HepG2 (cell line): Measurements from ENCODE around the gene THSD4. TPM values are rescaled to one million over a fixed set of nuclear protein-coding genes. Genes with fewer than 3 reads are reported as not detected.

Source experiments
- AGO2 ChIP-seq: fragments of 200-400 bp; formaldehyde crosslinking; optimal IDR thresholded peaks from 2 replicates; pipeline ENCODE3; 2017; ENCODE audit warnings: mild to moderate bottlenecking, low read depth, low read length, moderate library complexity
- CCDC6 ChIP-seq: sonication (generic); formaldehyde crosslinking; IDR thresholded peaks from 2 replicates; pipeline ENCODE4 v1.8.1; 2022; ENCODE audit warnings: mild to moderate bottlenecking, missing genetic modification reagents, moderate library complexity
- CREBL2 ChIP-seq: sonication (generic); formaldehyde crosslinking; IDR thresholded peaks from 2 replicates; pipeline ENCODE4 v1.8.1; 2023; ENCODE audit warnings: missing genetic modification reagents, mild to moderate bottlenecking, borderline replicate concordance
- DRAP1 ChIP-seq: IDR thresholded peaks from 2 replicates; pipeline ENCODE4 v1.6.1; 2016; ENCODE audit warnings: missing genetic modification reagents, missing compliant biosample characterization
- HNRNPK ChIP-seq: fragments of 200-400 bp; formaldehyde crosslinking; IDR thresholded peaks from 2 replicates; pipeline ENCODE4 v1.6.1; 2018; ENCODE audit warnings: low read length, low read depth, moderate library complexity, mild to moderate bottlenecking; ENCODE audit not compliant: poor library complexity, severe bottlenecking
- HOMEZ ChIP-seq: IDR thresholded peaks from 2 replicates; pipeline ENCODE4 v1.6.1; 2016; ENCODE audit warnings: low read depth
- KDM5A ChIP-seq: fragments of 200-600 bp; sonication (generic); IDR thresholded peaks from 2 replicates; pipeline ENCODE4 v1.7.0; 2018; ENCODE audit warnings: antibody characterized with exemption, mild to moderate bottlenecking, low read length, borderline replicate concordance
- MEIS2 ChIP-seq: sonication (generic); formaldehyde crosslinking; IDR thresholded peaks from 2 replicates; pipeline ENCODE4 v1.9.0; 2021; ENCODE audit warnings: mild to moderate bottlenecking, missing genetic modification reagents
- PHF5A ChIP-seq: IDR thresholded peaks from one replicate; pipeline ENCODE4 v1.6.1; 2018; ENCODE audit warnings: low read depth, missing genetic modification reagents; ENCODE audit not compliant: unreplicated experiment
- POLR2G ChIP-seq: fragments of 200-400 bp; formaldehyde crosslinking; IDR thresholded peaks from 2 replicates; pipeline ENCODE4 v1.6.1; 2018; ENCODE audit warnings: mild to moderate bottlenecking, low read depth, low read length, moderate library complexity
- SOX6 ChIP-seq, 2 experiments: fragments of 450-650 bp in 1 of 2; sonication (generic) in 1 of 2; formaldehyde crosslinking in 1 of 2; IDR thresholded peaks; 2 replicates each; pipeline versions ENCODE4 v1.4.0 to v1.6.1; 2017 to 2020; ENCODE audit warnings: antibody characterized with exemption in 1 of 2, mild to moderate bottlenecking in 1 of 2, missing genetic modification reagents in 1 of 2
- TEF ChIP-seq: sonication (generic); formaldehyde crosslinking; IDR thresholded peaks from 2 replicates; pipeline ENCODE4 v1.5.0; 2020; ENCODE audit warnings: missing genetic modification reagents
- TFAP4 ChIP-seq: sonication (generic); IDR thresholded peaks from 2 replicates; pipeline ENCODE4 v1.6.1; 2016; ENCODE audit warnings: low read depth, borderline replicate concordance
- ZBTB42 ChIP-seq: sonication (generic); formaldehyde crosslinking; IDR thresholded peaks from 2 replicates; pipeline ENCODE4 v1.5.0; 2020; ENCODE audit warnings: mild to moderate bottlenecking, missing genetic modification reagents
- ZBTB43 ChIP-seq: sonication (generic); formaldehyde crosslinking; conservative IDR thresholded peaks from 2 replicates; pipeline ENCODE4 v1.4.0; 2020; ENCODE audit warnings: missing genetic modification reagents
- ZBTB44 ChIP-seq: sonication (generic); formaldehyde crosslinking; IDR thresholded peaks from 2 replicates; pipeline ENCODE4 v1.4.0; 2020; ENCODE audit warnings: missing genetic modification reagents
- ZMAT3 ChIP-seq: sonication (generic); formaldehyde crosslinking; conservative IDR thresholded peaks from 2 replicates; pipeline ENCODE4 v1.7.0; 2021; ENCODE audit warnings: missing genetic modification reagents
- ZNF552 ChIP-seq: sonication (generic); formaldehyde crosslinking; IDR thresholded peaks from 2 replicates; pipeline ENCODE4 v1.9.0; 2022; ENCODE audit warnings: missing genetic modification reagents, mild to moderate bottlenecking, borderline replicate concordance
- ZNF576 ChIP-seq: sonication (generic); formaldehyde crosslinking; IDR thresholded peaks from 2 replicates; pipeline ENCODE4 v1.4.0; 2020; ENCODE audit warnings: mild to moderate bottlenecking, missing genetic modification reagents
- ZNF780A ChIP-seq: sonication (generic); formaldehyde crosslinking; IDR thresholded peaks from 2 replicates; pipeline ENCODE4 v1.8.0; 2022; ENCODE audit warnings: mild to moderate bottlenecking, missing genetic modification reagents, moderate library complexity
- ZNF839 ChIP-seq: sonication (generic); formaldehyde crosslinking; IDR thresholded peaks from 2 replicates; pipeline ENCODE4 v1.4.0; 2020; ENCODE audit warnings: missing genetic modification reagents, mild to moderate bottlenecking, borderline replicate concordance
- polyA plus RNA-seq, 8 experiments: library from polyadenylated mRNA; depleted of rRNA in 3 of 8; stranded (reverse) in 7 of 8; unstranded in 1 of 8; fragments of >200 nt; fragmentation: Illumina TruSeq in 4 of 8; extraction: Trizol in 4 of 8; gene quantifications; 2 replicates each; pipeline versions ENCODE4 v1.2.1 to v1.2.3, GENCODE V29; 2011 to 2016; ENCODE audit warnings: low read depth in 4 of 8, missing spikeins in 1 of 8, mixed read lengths in 1 of 8; ENCODE audit not compliant: insufficient read depth in 1 of 8
- total RNA-seq, 5 experiments: library from RNA; depleted of rRNA; stranded (reverse); fragments of >200 nt; fragmentation: Illumina TruSeq; extraction: Trizol; gene quantifications; 2 replicates each; pipeline ENCODE4 v1.2.3, GENCODE V29; 2016; ENCODE audit warnings: low read depth in 1 of 5

Gene THSD4
- total and polyA plus RNA-seq, 2 of the 13 experiments (the other 11 are each of a cell fraction or from before 2014, with no cell fraction given): 0.07 to 0.21 TPM

GRCh38 chr15:71511796-71512681, 396.8 kb downstream of the THSD4 start (continued):
- TF ChIP-seq ZBTB43 (CRISPR knock-in tag) (no peak), MEIS2 (CRISPR knock-in tag) (no peak), CCDC6 (no peak), DRAP1 (no peak), ZBTB42 (CRISPR knock-in tag) (no peak), TEF (no peak), ZMAT3 (CRISPR knock-in tag) (no peak), TFAP4 (no peak), ZNF576 (no peak), HOMEZ (CRISPR knock-in tag) (no peak), ZNF839 (CRISPR knock-in tag) (no peak), CREBL2 (no peak), ZBTB44 (CRISPR knock-in tag) (no peak), PHF5A (CRISPR knock-in tag) (no peak), KDM5A (no peak), POLR2G (no peak), ZNF780A (CRISPR knock-in tag) (no peak), SOX6 (IDR thresholded peaks at IDR 0.05) (no peak), SOX6 (CRISPR knock-in tag; IDR thresholded peaks at IDR 0.05) (peak; percentile 72), ZNF552 (CRISPR knock-in tag) (no peak), HNRNPK (no peak), AGO2 (no peak)
